GM13977 (cell line): ENCODE data around the gene PGLYRP1.

Source experiments
- DNase-seq: peaks from one replicate; pipeline ENCODE4 v3.0.0; 2012; ENCODE audit warnings: low spot score
- CTCF ChIP-seq: IDR thresholded peaks from 2 replicates; pipeline ENCODE4 v1.5.1; 2012; ENCODE audit warnings: mild to moderate bottlenecking, control low read depth; ENCODE audit not compliant: insufficient read depth; ENCODE audit errors: extremely low read depth, missing control alignments
- in situ Hi-C: fragments of 300-500 bp; cut with MboI; formaldehyde crosslinking; loops from one replicate; pipeline ENCODE4 v1.12.0; 2022; ENCODE audit warnings: low sequenced_read_pairs, low pct_unique_long_range_greater_than_20kb, mixed read lengths, inconsistent platforms; ENCODE audit not compliant: unreplicated experiment

Gene PGLYRP1

DNA sequence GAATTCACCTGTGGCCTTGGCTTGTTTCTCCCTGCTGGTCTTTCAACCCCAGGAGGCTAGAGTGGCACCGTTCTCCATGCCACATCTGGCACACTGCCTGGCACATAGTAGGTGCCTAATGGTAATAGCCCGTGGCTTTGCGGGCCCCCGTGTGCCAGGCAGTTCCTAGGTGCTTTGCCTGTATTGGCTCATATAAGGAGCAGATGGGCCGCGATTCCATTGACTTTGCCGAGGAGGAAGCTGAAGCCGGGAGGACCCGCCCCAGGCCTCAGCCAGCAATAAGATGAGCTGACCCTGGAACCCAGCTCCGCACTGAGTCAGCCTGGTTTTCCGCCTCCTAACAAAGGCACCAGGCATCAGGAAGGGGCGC, 807 bp downstream of the PGLYRP1 start:
- no peak for TF ChIP-seq CTCF
- in situ Hi-C loops: loop anchor here (10.0 kb wide), 1 partner anchor 243 kb away; no protein-coding TSS in a partner anchor
- DNase-seq: no peak

GRCh38 chr19:46021531-46022041, 1.3 kb downstream of the PGLYRP1 start:
- in situ Hi-C loops: loop anchor here (10.0 kb wide), 1 partner anchor 243 kb away; no protein-coding TSS in a partner anchor
- DNase-seq: no peak
- TF ChIP-seq CTCF: no peak

GRCh38 chr19:46020819-46021125, 2.1 kb downstream of the PGLYRP1 start:
- TF ChIP-seq CTCF: no peak
- in situ Hi-C loops: loop anchor here (10.0 kb wide), 1 partner anchor 244 kb away; no protein-coding TSS in a partner anchor
- no peak for DNase-seq

DNA sequence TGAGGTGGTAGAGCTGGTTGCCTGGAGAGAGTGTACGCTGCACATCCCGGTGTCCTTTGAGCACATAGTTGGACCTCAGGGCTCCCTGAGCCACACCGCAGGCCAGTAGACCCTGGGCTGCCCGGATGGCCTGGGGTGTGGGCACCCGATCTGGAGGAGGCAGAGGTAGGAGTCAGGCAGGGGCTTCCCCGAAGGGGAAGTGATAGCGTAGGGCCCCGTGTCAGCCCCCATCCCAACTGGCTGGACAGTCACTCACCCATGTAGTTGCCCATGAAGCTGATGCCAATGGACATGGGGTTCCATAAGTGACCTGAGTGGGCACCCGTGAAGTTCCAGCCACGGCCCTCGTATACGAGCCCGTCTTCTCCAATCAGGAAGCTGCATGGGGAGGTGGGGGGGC, 3.6 kb downstream of the PGLYRP1 start:
- no peak for TF ChIP-seq CTCF
- DNase-seq: no peak
- in situ Hi-C loops: no loop called here

DNA sequence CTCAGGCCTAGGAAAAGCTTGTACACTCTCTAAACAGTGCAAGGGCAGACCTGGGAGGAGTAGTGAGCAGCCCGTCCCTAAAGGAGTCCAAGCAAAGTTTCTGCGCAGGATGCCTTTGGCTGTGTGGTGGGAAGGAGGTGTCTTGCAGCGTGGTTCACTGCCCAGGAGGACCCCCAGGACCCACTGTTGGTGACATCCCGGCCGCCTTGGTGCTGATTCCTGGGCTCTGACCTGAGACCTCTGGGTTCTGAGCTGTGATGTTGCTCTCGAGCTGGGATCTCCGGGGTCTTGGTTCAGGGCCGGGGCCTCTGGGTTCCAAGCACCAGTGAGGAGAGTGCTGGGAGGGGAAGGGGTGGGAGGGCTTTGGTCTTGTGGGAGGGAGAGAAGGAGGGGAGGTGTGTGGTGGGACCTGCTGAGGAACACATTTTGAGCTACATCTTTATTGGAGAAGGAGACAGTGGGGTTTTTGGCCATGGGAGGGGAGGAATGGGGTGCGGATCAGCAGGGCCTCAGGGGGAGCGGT, 4.1 kb downstream of the PGLYRP1 start:
- in situ Hi-C loops: no loop called here
- no peak for DNase-seq

DNA sequence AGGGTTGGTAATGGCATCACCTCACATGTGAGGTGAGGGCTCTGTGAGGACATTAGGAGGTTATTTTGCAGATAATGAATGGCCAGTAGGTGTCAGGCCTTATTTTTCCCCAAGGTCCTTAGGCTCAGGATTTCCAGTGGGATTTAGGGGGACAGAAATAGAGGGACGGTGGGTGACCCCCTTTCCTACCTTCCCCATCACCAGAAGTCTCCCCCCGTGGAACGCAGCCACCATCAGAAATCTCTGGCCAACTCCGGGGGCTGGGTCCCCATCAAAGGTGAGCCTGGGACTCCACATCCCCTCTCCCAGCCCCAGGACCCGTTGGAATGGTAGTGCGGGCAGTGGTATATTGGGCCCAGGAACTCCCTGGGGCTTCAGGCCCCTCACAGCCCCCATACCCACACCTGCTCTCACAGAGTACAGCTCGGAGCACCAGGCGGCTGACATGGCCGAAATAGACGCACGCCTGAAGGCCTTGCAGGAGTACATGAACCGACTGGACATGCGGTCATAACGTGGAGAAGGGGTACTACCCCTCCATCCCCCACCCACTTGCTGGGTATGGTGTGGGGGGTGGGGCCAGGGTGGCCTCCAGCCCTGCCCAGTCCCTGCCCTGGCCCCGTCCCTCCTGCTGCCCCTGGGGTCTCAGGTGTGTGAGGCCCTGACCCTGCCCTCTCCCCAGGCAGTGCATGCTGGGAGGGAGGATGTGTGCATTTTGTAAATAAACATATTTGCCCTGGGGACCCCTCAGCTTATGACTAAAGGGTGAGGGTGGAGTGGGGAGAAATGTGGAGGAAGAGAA, 4.8 kb downstream of the PGLYRP1 start:
- TF ChIP-seq CTCF: no peak
- no peak for DNase-seq
- in situ Hi-C loops: no loop called here

More for the DNA sequence above, 4.1 kb downstream of the PGLYRP1 start:
- TF ChIP-seq CTCF: no peak

DNA sequence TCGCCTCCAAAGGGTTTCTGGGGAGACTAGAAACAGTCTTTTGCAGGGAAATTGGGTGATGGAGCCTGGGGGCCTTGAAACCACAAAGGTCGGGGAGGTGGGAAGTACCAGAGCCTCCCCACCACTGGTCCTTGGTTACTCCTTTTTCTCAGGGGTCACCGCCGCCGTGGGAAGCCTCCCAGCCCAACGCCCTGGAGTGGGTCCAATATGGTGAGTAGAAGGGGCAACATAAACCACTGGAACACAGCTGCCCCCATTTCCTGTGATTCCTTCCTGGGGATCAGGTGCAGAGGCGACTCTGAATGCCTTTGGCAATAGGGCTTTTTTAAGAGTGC, 5.8 kb downstream of the PGLYRP1 start:
- DNase-seq: no peak
- in situ Hi-C loops: no loop called here
- TF ChIP-seq CTCF: no peak
